HepG2 (cell line): ENCODE results near the gene VAV2. TPM values are rescaled to one million over a fixed set of nuclear protein-coding genes. Genes with fewer than 3 reads are reported as not detected.
A peak's percentile ranks its signal among the peaks of the same experiment; 100 is the strongest.

Experiments used
- BRD4 ChIP-seq: sonication (generic); formaldehyde crosslinking; IDR thresholded peaks from 2 replicates; pipeline ENCODE4 v1.4.0; 2020; ENCODE audit warnings: missing genetic modification reagents
- CBX2 ChIP-seq, 2 experiments: fragments of 200-600 bp in 1 of 2; sonication (generic); formaldehyde crosslinking in 1 of 2; IDR thresholded peaks; 2 replicates each; pipeline versions ENCODE4 v1.7.0 to v1.8.1; 2018 to 2022; ENCODE audit warnings: low read depth in 2 of 2, low read length in 1 of 2, mild to moderate bottlenecking in 1 of 2, missing genetic modification reagents in 1 of 2
- GZF1 ChIP-seq: sonication (generic); formaldehyde crosslinking; IDR thresholded peaks from 2 replicates; pipeline ENCODE4 v1.5.1; 2020; ENCODE audit warnings: mild to moderate bottlenecking, missing genetic modification reagents
- KLF11 ChIP-seq: IDR thresholded peaks from 2 replicates; pipeline ENCODE4 v1.6.1; 2016; ENCODE audit warnings: missing compliant biosample characterization
- MZF1 ChIP-seq: sonication (generic); formaldehyde crosslinking; IDR thresholded peaks from 2 replicates; pipeline ENCODE4 v1.8.1; 2023; ENCODE audit warnings: mild to moderate bottlenecking, missing genetic modification reagents, borderline replicate concordance
- REPIN1 ChIP-seq: sonication (generic); formaldehyde crosslinking; IDR thresholded peaks from 2 replicates; pipeline ENCODE4 v1.8.0; 2022; ENCODE audit warnings: missing genetic modification reagents, low read depth, mild to moderate bottlenecking, borderline replicate concordance
- SMARCC2 ChIP-seq: fragments of 450-650 bp; IDR thresholded peaks from 2 replicates; pipeline ENCODE4 v1.6.1; 2017; ENCODE audit warnings: antibody characterized with exemption, mild to moderate bottlenecking
- TFDP1 ChIP-seq: IDR thresholded peaks from 2 replicates; pipeline ENCODE4 v1.6.1; 2016; ENCODE audit warnings: missing compliant biosample characterization, missing genetic modification reagents, borderline replicate concordance
- TP53 ChIP-seq: sonication (generic); formaldehyde crosslinking; conservative IDR thresholded peaks from 2 replicates; pipeline ENCODE4 v1.4.0; 2020; ENCODE audit warnings: missing genetic modification reagents
- ZBTB40 ChIP-seq, 2 experiments: fragments of 450-650 bp in 1 of 2; sonication (generic) in 1 of 2; formaldehyde crosslinking in 1 of 2; IDR thresholded peaks; 2 replicates each; pipeline versions ENCODE4 v1.6.1 to v1.8.0; 2016 to 2022; ENCODE audit warnings: antibody characterized with exemption in 1 of 2, mild to moderate bottlenecking in 1 of 2, missing genetic modification reagents in 1 of 2
- ZFP37 ChIP-seq: sonication (generic); formaldehyde crosslinking; IDR thresholded peaks from 2 replicates; pipeline ENCODE4 v1.4.0; 2020; ENCODE audit warnings: missing genetic modification reagents, borderline replicate concordance
- ZMYM4 ChIP-seq: sonication (generic); formaldehyde crosslinking; IDR thresholded peaks from 2 replicates; pipeline ENCODE4 v1.8.1; 2023; ENCODE audit warnings: mild to moderate bottlenecking, missing genetic modification reagents
- ZNF232 ChIP-seq: sonication (generic); formaldehyde crosslinking; IDR thresholded peaks from 2 replicates; pipeline ENCODE4 v1.4.0; 2020; ENCODE audit warnings: missing genetic modification reagents, borderline replicate concordance
- ZNF350 ChIP-seq: sonication (generic); formaldehyde crosslinking; IDR thresholded peaks from 2 replicates; pipeline ENCODE4 v1.4.0; 2020; ENCODE audit warnings: mild to moderate bottlenecking, low read depth, missing genetic modification reagents, borderline replicate concordance
- ZNF451 ChIP-seq: sonication (generic); formaldehyde crosslinking; IDR thresholded peaks from 2 replicates; pipeline ENCODE4 v1.5.0; 2020; ENCODE audit warnings: mild to moderate bottlenecking, missing genetic modification reagents
- polyA plus RNA-seq, 8 experiments: library from polyadenylated mRNA; depleted of rRNA in 3 of 8; stranded (reverse) in 7 of 8; unstranded in 1 of 8; fragments of >200 nt; fragmentation: Illumina TruSeq in 4 of 8; extraction: Trizol in 4 of 8; gene quantifications; 2 replicates each; pipeline versions ENCODE4 v1.2.1 to v1.2.3, GENCODE V29; 2011 to 2016; ENCODE audit warnings: low read depth in 4 of 8, missing spikeins in 1 of 8, mixed read lengths in 1 of 8; ENCODE audit not compliant: insufficient read depth in 1 of 8
- total RNA-seq, 5 experiments: library from RNA; depleted of rRNA; stranded (reverse); fragments of >200 nt; fragmentation: Illumina TruSeq; extraction: Trizol; gene quantifications; 2 replicates each; pipeline ENCODE4 v1.2.3, GENCODE V29; 2016; ENCODE audit warnings: low read depth in 1 of 5
- TF ChIP-seq, protein P1 (sequence below): sonication (generic); formaldehyde crosslinking; IDR thresholded peaks from 2 replicates; pipeline ENCODE4 v1.4.0; 2020; ENCODE audit warnings: missing genetic modification reagents, borderline replicate concordance
- TF ChIP-seq, protein P2 (sequence below): sonication (generic); formaldehyde crosslinking; IDR thresholded peaks from 2 replicates; pipeline ENCODE4 v1.4.0; 2020; ENCODE audit warnings: mild to moderate bottlenecking, missing genetic modification reagents

Gene VAV2
- total and polyA plus RNA-seq, 2 of the 13 experiments (the other 11 are each of a cell fraction or from before 2014, with no cell fraction given), result 22.5 to 22.9 TPM

DNA sequence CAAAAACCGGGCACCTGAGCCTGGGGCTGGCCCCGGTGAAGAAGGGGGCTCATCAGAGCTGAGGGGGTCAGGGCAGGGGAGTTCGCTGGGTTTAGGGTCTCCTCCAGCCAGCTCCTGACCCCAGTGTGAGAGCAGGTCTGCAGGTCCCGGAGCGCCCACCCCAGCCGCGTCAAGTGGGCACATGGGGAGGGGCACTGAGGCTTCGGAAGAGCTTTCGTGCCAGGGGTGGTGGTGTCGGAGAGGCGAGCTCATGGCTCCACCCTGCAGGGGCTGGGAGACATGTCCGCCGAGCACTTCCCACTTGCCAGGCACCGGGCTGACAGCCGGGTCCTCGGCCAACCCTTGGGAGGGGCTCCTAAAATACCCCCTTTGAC lies 13.2 kb downstream of the VAV2 start (continued):
- TF ChIP-seq KLF11 (CRISPR knock-in tag) (no peak), ZFP37 (CRISPR knock-in tag) (0 out of 2 replicates have a peak, but pooled peaks have one; percentile 30), ZNF232 (peak; percentile 41; the same call in 1 of the 2 replicates), ZNF350 (CRISPR knock-in tag) (peak; percentile 57; the same call in 1 of the 2 replicates), MZF1 (CRISPR knock-in tag) (0 out of 2 replicates have a peak, but pooled peaks have one; percentile 26), BRD4 (CRISPR knock-in tag) (peak; percentile 15; the same call in 1 of the 2 replicates), SMARCC2 (no peak), ZMYM4 (0 out of 2 replicates have a peak, but pooled peaks have one; percentile 28), CBX2 (IDR thresholded peaks at IDR 0.05; ENCODE audit: low read depth, low read length) (no peak), CBX2 (CRISPR knock-in tag; IDR thresholded peaks at IDR 0.05; ENCODE audit: low read depth) (no peak), ZBTB40 (IDR thresholded peaks at IDR 0.05) (no peak), ZBTB40 (CRISPR knock-in tag; IDR thresholded peaks at IDR 0.05) (peak; percentile 23; the same call in 1 of the 2 replicates), ZNF451 (no peak), TP53 (0 out of 2 replicates have a peak, but pooled peaks have one; percentile 23), REPIN1 (CRISPR knock-in tag) (no peak), GZF1 (CRISPR knock-in tag) (0 out of 2 replicates have a peak, but pooled peaks have one; percentile 34), TFDP1 (CRISPR knock-in tag) (no peak)
- TF ChIP-seq, protein P1, sequence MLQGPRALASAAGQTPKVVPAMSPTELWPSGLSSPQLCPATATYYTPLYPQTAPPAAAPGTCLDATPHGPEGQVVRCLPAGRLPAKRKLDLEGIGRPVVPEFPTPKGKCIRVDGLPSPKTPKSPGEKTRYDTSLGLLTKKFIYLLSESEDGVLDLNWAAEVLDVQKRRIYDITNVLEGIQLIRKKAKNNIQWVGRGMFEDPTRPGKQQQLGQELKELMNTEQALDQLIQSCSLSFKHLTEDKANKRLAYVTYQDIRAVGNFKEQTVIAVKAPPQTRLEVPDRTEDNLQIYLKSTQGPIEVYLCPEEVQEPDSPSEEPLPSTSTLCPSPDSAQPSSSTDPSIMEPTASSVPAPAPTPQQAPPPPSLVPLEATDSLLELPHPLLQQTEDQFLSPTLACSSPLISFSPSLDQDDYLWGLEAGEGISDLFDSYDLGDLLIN (CRISPR knock-in tag), result no peak; the same call in 1 of the 2 replicates
- TF ChIP-seq, protein P2, sequence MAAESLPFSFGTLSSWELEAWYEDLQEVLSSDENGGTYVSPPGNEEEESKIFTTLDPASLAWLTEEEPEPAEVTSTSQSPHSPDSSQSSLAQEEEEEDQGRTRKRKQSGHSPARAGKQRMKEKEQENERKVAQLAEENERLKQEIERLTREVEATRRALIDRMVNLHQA (CRISPR knock-in tag), result no peak
